HG03139 (cell line): ENCODE measurements around the gene TMEM138.
"Not testable (repeated sequence)": the region's sequence is repeated elsewhere in the genome, so short reads cannot be mapped to it uniquely, and the experiment has no call there.

Experiments
- ATAC-seq: cut with Tn5 transposase; IDR thresholded peaks from one replicate; pipeline ENCODE4 v1.9.1; 2021; ENCODE audit not compliant: unreplicated experiment

Gene TMEM138

DNA sequence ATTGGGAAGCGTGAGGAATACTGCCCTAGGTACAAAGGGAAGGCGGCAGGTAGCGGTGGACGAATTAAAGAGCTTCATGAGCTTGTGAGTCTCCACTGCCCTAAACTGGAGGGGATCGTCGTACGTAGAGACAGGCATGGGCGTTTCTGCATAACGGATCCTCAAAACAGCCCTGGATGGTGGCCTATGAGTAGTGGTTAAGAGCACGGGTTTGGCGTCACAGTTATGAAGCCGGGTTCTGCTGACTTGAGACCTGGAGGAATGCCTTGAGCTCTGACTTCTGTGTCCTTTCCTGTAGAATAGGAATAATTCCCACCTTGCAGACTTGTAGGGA lies 335 bp downstream of the TMEM138 start:
- ATAC-seq, result no peak

GRCh38 chr11:61364012-61364675 lies 2.0 kb downstream of the TMEM138 start:
- no peak for ATAC-seq

- no peak for ATAC-seq
Measured at GRCh38 chr11:61367406-61367805, 5.2 kb downstream of the TMEM138 start.

- ATAC-seq, result no peak
Measured at GRCh38 chr11:61368646-61369045, 6.5 kb downstream of the TMEM138 start.

GRCh38 chr11:61369372-61370348 lies 7.5 kb downstream of the TMEM138 start:
- ATAC-seq, result no peak

- no peak for ATAC-seq
Measured at GRCh38 chr11:61370349-61371005, 8.3 kb downstream of the TMEM138 start.

- no peak for ATAC-seq
Measured at GRCh38 chr11:61372659-61373420, 10.7 kb downstream of the TMEM138 start.

DNA sequence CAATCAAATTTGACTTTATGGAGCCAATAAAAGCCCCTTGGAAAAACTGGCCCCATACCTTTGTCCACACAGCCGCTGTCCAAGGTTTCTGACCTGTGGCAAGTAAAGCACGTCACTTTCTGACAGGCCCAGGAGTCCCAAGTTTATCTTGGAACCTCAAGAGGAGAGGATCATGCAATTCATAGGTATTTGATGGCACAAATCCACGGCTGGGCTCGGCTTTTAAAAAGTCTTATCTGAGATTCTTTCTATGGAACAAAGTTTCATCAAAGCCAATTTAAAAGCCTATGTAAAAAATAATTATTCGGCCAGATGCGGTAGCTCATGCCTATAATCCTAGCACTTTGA lies 13.6 kb downstream of the TMEM138 start:
- ATAC-seq, result no peak

DNA sequence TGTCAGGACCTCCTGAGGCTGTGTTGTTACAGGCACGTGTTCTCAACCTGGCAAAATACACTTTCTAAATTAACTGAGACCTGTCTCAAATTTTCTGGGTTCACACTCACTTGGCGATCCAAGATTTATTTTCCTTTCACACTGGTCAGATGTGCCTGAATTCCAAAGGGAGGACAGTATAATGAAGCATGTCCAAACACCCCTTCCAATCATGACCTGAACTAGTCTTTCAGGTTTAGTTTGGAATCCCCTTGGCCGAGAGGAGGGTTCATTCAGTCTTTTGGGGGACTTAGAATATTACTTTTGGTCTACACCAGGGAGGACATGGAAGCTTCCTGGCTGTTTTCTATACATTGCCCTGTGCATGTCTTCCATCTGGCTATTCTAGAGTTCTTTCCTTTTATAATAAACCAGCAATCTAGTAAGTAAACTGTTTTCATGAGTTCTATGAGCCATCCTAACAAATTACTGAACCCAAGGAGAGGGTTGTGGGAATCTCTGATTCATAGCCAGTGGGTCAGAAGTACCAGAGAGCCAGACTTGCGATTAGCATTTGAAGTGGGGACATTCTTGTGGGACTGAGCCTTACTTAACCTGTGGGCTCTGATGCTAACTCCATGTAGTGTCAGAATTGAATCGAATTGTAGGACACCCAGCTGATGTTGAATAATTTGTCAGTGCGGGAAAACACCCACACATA lies 15.4 kb downstream of the TMEM138 start:
- no peak for ATAC-seq

- ATAC-seq, result no peak
Measured at GRCh38 chr11:61378713-61379313, 16.6 kb downstream of the TMEM138 start.

DNA sequence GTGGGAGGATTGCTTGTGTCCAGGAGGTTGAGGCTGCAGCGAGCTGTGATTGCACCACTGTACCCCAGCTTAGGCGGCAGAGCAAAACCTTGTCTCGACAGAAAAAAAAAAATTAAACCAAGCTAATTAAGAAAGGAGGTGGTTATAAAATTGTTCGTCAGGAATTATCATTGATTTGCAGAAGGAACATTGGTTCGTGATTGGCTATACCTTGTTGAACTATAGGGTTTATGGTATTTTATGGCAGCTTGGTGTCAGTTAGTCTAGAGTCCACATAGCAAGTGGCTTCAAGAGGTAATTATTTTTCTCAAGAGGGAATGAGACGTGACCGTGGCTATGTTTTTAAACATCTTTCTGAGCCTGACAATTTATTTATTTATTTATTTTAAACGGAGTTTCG lies 18.7 kb downstream of the TMEM138 start:
- ATAC-seq, result no peak

- not testable (repeated sequence) for ATAC-seq
Measured at GRCh38 chr11:61383859-61384258, 21.7 kb downstream of the TMEM138 start.

GRCh38 chr11:61384271-61385242 lies 22.4 kb downstream of the TMEM138 start:
- no peak for ATAC-seq

GRCh38 chr11:61390161-61390560 lies 28.0 kb downstream of the TMEM138 start:
- ATAC-seq, result no peak

DNA sequence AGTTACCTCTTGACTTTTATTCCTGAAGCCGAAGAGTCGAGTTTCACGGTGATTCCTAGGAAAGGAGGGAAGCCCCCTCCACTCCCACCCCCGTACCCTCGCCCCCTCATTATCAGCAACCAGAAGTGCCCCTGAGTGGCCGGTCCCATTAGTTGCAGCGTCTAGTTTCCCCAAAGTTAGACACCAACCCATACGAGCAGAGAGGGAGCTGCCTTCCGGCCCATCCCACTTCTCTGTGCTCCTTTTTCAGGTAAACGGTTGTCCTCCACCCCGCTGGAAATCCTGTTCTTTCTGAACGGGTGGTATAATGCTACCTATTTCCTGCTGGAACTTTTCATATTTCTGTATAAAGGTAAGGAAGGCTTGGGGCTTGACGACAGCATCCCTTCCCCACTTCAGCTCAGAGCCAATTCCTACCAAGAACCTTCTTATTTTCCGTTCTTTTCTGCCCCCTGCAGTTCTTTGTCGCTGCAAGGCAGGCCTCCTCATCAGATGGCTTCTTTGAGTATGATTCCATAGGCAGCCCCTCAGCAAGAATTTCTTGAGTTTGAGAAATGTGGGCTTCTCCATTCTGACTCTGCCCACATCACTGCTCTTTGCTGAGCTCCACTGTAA lies 30.9 kb downstream of the TMEM138 start:
- no peak for ATAC-seq

DNA sequence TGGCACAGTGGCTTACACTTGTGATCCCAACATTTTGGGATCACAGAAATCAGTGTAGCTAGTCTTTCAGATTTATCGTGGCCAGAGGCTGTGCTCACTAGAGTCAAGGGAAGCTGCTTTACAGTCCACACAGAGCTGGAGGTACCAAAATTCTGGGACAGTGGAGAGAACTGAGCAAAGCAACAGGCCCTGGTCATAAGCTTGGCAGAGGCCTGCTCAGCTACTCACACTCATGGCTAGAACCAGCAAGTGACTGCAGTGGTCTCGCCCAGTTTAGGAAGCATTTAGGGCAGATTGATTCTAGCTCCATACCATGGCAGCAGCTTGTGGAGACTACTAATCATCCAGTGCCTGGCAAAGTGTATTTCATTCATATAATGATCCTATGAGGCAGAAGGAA lies 39.0 kb downstream of the TMEM138 start:
- no peak for ATAC-seq

- no peak for ATAC-seq
Measured at GRCh38 chr11:61401573-61401972, 39.4 kb downstream of the TMEM138 start.

DNA sequence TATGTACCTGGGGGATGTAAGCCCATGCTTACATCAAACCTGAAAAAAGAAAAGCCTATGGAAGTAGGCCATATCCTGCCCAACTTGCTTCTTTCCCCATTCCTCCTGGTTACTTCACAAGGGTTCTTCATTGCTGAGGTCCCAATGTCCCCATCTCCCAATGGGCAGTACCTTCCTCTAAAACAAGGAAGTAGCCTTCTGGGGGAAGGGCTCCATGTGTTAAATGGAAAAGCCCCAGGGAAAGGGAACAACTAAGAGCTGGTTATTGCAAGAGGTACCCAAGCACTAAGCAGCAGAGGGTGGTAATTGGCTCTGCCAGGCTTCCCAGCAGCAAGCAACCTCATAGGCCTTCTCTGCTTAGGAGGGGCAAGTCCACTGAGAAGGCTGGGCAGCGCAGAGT lies 41.5 kb downstream of the TMEM138 start:
- ATAC-seq, result no peak

DNA sequence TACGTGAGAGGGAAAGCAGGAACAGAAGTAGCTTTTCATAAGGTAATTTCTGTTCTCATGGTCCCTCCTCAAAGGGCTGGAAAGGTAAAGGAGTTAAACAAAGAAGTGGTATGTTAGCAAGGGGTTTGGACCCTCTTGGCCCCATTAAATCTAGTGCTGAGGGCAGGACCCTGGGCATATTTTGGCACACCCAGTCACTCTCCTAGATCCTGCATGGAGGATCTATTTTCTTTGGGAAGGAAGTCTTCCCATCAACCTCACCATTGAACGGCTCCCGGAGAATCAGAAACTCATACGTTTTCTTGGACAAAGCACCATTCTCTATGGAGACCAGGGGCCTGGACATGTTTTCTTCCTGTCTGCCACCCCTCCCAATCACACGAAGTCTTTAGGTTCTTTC lies 41.9 kb downstream of the TMEM138 start:
- ATAC-seq, result no peak
